Measurements from ENCODE around the gene CCDC88B.

Gene CCDC88B

DNA sequence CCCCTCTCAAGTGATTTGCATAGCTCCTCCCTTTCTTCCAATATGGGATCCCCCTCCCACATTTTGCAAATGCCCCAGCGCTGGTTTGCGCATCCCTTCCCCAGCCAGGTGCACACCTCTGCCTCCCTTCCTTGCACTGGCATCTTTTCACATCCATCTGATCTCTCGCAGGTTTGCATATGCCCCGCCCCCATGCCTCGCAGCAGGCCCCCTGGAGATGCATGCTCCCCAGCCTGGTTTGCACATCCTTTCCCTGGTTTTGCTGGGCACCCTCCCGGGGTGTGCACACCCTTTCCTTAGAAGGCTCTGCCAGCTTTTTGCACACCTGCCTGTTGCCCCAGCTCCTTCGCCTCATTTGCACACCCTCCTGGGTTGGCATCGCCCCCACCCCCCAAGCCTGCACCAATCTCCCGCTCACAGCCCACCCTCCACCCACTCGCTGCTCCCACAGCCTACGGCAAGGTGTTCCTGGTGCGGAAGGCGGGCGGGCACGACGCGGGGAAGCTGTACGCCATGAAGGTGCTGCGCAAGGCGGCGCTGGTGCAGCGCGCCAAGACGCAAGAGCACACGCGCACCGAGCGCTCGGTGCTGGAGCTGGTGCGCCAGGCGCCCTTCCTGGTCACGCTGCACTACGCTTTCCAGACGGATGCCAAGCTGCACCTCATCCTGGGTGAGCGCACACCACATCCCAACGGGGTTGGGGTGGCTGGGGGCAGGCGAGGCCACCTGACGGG is 19.9 kb downstream of the CCDC88B start:
- no peak for DNase-seq (ENCODE audit: low read depth)

DNA sequence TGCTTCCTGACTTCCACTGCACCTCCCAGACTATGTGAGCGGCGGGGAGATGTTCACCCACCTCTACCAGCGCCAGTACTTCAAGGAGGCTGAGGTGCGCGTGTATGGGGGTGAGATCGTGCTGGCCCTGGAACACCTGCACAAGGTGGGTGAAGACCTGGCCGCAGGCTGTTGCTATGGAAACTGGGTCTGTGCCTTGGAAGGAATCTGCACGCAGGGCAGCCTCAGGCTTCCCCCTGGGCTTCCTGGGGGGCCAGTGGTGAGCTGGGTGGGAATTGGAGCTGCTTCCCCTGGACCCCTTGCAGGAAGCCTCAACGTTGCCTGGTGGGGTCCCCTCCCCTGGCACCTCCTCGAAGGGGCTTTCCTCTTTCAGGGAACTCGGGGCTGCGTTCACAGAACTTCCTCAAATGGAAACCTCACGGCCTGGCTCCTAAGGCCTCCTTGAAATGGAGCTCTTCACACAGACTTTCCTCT is 20.5 kb downstream of the CCDC88B start:
- no peak for DNase-seq (ENCODE audit: low read depth)

DNA sequence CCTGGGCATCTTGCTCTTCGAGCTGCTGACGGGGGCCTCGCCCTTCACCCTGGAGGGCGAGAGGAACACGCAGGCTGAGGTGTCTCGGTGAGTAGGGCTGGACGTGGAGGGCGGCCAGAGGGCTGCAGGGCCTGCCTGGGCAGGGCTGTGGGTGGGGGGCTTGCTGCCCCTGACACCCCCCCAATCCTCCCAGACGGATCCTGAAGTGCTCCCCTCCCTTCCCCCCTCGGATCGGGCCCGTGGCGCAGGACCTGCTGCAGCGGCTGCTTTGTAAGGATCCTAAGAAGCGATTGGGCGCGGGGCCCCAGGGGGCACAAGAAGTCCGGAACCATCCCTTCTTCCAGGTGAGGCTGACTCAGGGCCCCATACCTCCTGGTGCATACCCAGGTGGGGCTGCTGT is 21.7 kb downstream of the CCDC88B start:
- no peak for DNase-seq (ENCODE audit: low read depth)

DNA sequence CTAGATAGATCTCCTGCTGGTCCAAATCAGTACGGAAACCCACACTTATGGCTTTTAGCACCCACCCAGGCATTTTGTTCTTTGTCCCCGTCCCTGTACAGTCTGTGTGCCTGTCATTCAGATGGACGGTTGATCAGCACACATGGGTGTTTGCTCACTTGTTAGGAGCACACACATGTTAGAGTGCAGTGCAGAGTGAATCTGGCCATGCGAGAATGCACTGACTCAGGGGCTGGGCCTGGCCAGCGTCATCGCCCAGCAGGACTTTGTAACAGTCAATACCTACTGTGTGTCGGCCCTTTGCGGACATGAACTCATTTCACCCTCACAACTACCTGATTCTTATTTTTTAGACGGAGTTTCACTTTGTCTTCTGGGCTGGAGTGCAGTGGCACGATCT is 22.3 kb downstream of the CCDC88B start:
- no peak for DNase-seq (ENCODE audit: low read depth)

DNA sequence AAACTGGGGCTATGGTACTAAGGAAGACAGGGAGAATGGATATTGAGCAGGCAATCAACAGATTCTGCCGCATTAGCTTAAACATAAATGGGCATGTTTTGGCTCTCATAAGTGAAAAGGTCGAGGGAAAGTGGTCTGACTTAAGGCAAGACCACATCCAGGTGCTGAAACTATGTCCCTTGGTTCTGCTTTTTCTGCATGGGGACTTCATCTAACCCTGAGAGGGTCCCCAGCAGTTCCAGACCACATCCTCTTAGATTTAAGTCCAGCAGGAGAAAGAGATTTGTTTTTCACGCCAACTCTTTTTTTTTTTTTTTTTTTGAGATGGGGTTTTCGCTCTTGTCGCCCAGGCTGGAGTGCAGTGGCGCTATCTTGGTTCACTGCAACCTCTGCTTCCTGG is 24.4 kb downstream of the CCDC88B start:
- DNase-seq (ENCODE audit: low read depth) = no peak

DNA sequence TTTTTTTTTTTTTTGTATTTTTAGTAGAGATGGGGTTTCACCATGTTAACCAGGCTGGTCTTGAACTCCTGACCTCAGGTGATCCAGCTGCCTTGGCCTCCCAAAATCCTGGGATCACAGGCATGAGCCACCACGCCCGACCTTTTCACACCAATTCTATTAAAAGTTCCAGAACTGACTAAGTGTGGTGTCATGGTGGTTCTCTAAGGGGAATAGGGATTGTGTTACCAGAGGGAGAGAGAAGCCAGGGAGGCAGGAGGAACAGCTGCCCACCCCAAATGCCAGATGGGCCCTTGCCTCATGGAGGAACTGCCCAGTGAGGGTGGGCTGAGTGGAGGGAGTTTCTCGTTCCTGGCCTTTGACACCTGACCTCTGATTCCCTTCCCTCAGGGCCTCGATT is 24.9 kb downstream of the CCDC88B start:
- no peak for DNase-seq (ENCODE audit: low read depth)

DNA sequence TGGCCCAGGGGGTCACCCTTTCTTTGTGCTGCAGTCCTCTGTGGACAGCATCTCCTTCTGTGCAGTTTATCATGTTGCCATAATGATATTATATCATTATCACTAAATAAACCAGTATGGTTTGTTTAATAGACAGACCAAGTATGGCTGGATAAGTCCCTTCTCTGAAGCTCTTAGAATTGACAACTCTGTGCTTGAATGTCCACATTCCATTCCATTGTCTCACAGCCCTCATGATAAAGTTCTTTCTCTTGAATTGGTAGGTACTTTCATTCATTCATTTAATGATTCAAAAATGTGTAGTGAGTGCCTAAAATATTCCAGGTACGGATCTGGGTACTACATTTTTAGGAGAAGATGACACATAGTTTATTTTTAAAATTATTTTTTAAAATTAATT is 26.7 kb downstream of the CCDC88B start:
- DNase-seq (ENCODE audit: low read depth) = no peak

DNA sequence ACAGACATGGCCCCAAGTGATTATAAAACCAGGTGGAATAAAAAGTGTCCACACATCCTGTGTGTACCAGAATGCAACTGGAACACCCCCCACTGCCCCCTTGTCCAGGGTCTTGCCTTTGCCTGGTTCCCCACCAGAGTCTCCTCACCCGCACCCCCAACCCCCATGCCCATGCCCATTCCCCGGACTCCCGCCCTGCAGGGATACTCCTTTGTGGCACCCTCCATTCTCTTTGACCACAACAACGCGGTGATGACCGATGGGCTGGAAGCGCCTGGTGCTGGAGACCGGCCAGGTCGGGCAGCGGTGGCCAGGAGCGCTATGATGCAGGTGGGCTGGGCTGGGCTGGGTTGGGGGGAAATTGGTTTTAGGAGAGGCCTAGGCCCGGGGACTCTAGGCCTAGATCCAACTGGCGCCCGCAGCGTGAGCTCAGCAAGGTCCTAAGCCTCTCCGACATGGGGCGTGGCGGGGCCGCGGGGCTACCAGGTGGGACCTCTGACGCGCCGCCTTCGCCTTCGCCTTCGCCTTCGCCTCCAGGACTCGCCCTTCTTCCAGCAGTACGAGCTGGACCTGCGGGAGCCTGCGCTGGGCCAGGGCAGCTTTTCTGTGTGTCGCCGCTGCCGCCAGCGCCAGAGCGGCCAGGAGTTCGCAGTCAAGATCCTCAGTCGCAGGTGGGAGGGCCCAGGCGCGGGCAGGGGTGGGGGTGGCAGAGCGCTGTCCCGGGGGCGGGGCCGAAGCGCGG is 28.1 kb downstream of the CCDC88B start:
- no peak for DNase-seq (ENCODE audit: low read depth)

DNA sequence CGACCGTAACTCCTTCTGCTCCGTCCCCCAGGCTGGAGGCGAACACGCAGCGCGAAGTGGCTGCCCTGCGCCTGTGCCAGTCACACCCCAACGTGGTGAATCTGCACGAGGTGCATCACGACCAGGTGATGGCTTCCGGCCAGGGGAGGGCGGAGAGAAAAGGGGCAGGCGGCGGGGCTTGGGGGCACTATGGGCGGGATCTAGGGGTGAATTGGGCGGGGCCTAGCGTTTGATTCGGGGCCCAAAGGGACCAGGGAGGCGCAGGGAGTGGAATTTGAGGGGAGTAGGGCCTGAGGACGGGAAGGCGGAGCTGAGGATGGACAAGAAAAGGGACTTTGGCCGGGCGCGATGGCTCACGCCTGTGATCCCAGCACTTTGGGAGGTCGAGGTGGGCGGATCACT is 28.7 kb downstream of the CCDC88B start:
- no peak for DNase-seq (ENCODE audit: low read depth)

DNA sequence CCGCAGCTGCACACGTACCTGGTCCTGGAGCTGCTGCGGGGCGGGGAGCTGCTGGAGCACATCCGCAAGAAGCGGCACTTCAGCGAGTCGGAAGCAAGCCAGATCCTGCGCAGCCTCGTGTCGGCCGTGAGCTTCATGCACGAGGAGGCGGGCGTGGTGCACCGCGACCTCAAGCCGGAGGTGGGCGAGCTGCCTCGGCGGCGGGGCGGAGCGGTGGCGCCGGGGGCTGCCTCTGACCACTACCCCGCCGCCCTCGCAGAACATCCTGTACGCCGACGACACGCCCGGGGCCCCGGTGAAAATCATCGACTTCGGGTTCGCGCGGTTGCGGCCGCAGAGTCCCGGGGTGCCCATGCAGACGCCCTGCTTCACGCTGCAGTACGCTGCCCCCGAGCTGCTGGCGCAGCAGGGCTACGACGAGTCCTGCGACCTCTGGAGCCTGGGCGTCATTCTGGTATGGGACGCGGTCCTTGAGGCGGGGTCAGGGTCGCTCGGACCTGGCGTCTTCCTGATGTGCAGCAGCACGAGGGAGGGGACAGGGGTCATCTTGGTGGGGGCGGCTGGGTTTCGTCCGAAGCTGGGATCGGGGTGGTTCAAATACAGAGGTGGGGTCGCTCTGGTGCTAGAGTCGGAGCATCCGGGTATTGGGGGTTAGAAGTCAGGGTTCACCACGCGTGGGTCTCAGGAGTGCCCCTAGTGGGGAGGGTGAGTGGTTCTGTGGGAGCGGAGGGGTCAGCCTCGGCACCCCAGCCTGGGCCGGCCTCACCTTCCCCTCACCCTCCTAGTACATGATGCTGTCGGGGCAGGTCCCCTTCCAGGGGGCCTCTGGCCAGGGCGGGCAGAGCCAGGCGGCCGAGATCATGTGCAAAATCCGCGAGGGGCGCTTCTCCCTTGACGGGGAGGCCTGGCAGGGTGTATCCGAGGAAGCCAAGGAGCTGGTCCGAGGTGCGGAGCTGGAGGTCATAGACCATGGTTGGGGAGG is 29.7 kb downstream of the CCDC88B start:
- no peak for DNase-seq (ENCODE audit: low read depth)

DNA sequence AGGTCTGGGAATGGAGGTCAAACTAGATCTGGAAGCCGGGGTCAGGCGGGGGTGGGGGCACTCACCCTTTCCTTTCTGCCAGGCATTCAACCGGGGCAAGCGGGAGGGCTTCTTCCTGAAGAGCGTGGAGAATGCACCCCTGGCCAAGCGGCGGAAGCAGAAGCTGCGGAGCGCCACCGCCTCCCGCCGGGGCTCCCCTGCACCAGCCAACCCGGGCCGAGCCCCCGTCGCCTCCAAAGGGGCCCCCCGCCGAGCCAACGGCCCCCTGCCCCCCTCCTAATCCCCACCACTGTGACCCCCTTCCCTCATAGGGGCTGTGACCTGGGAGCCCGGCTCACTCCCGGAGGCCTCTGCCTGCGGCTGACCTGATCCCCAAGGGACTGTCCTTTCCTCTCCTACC is 31.2 kb downstream of the CCDC88B start:
- DNase-seq (ENCODE audit: low read depth) = no peak

DNA sequence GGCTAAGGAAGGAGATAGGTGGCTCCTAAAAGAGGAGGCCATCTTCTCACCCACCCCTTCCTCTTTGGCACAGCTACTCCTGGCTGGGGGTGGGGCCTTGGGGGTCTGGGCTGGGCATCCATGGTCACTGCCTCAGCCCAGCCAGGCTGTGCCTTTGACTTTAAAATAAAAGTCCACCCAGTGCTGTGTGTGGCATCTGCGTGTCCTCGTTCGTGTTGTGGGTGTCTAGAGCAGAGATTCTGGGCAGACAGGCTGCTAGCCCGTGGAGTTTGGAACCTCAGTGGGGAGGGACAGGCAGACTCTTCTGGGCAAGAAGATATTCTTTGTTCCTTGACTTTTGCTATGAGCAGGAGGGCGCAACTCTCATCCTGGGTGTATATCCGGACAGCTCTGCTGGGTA is 32.0 kb downstream of the CCDC88B start:
- no peak for DNase-seq (ENCODE audit: low read depth)

DNA sequence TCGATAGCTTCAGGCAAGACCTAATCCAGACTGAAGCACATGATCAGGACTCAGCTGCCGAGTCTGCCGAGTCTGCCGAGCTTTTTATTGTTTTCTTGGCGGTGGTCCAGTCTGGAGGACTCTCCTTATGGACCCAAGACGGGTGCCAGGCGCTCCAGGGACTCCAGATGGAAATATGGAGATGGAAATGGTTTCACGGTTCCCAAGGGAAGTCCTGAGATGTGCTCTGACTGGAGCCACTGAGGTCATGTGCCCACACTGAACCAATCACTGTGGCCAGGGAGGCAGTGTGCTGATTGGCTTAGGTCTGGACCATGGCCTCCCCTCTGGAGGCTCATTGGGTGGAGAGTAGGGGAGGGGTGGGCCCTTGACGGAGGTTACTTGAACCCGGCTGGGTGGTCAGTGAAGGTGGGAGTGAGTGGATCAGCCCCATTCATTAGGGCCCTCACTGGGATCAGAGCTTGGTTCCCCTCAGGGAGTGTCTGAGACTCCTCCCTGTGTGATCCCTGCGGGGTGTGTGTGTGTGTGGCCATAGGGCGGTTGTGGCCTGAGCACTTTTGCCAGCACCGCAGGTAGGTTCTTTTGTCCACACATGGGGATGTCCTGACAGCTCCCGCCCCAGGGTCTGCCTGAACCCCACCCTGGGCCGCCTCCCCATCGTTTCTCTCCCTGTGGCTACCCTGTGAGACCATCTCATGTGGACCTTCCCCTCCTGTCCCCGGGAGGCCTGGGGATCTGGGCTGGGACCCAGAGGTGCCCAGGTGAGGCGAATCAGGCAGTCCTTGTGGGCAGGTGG is 33.0 kb downstream of the CCDC88B start:
- peak; percentile 72 for DNase-seq (ENCODE audit: low read depth)

DNA sequence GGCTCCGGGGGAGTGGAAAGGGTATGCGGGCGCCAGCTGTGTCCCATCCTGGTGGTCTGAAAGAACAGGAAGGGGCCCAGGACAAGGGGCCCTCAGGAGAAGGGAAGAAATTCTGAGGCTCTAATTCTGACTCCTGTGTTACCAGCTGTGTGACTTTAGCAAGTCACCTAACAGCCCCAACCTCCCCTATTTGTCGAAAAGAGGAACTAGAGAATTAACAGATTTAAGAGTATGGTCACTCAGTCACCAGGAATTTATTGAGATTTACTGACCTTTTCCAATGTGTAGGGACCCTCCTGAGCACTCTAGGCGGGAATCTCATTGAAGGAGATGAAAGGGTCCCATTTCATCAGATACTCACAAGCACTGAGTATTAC is 33.6 kb downstream of the CCDC88B start:
- no peak for DNase-seq (ENCODE audit: low read depth)

DNA sequence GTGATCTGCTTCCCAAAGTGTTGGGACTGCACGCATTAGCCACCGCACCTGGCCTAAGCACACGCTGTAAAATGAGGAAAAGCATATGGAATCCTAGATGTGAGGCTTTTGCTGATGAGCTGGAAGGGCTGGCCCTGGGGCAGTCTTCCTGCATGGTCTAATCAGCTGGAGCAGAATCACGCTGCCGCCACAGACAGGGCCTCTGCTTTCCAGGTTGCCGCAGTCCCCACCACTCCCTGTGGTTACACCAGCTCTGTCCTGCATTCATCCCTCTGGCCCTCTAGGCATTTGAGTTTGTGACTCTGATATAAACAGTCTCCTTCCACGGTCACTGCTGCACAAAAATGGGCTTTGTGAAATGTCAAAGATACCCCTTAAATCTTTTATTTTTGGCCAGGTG is 36.1 kb downstream of the CCDC88B start:
- DNase-seq (ENCODE audit: low read depth) = no peak

DNA sequence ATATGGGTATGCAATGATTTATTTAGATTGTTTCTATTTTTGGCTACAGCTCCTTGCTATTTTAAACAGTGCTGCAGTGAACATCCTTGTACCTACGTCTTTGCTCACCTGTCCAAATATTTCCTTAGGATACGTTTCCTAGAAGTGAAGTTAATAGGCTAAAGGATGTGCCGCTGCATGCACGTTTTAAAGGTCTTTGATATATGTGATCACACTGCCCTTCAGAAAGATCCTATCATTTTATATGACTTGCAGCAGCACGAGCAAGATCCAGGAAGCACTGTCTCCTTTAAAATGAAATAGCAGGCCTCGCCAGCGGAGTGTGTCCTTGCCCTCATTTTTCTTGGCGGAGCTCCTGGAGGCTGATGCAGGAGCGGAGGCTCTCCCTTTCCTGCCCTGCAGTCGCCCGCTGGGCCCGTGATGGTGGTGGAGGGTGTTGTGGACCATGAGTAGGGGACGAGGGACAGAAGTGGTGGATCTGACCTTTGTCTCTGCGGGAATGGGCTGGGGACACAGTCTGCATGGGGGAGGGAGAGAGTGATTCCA is 38.4 kb downstream of the CCDC88B start:
- DNase-seq (ENCODE audit: low read depth) = no peak

DNA sequence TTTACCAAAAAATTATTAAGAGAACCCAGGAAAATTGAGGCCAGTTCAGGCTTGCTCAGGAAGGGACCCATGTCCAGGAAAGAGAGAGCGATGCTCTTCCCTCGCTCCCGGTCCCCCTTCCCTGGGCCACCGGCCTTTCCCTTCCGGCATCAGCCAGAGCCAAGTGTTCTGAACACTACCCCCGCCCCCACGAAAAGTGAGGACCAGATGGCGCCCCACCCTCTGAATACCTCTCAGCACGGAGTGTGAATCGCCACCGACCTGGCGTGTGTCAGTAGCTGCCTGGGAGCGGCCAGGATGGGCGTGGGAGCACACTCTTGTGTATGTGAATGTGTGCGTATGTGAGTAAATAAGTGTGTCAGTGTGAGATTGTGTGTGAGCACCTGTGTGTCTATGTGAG is 39.2 kb downstream of the CCDC88B start:
- DNase-seq (ENCODE audit: low read depth) = no peak

DNA sequence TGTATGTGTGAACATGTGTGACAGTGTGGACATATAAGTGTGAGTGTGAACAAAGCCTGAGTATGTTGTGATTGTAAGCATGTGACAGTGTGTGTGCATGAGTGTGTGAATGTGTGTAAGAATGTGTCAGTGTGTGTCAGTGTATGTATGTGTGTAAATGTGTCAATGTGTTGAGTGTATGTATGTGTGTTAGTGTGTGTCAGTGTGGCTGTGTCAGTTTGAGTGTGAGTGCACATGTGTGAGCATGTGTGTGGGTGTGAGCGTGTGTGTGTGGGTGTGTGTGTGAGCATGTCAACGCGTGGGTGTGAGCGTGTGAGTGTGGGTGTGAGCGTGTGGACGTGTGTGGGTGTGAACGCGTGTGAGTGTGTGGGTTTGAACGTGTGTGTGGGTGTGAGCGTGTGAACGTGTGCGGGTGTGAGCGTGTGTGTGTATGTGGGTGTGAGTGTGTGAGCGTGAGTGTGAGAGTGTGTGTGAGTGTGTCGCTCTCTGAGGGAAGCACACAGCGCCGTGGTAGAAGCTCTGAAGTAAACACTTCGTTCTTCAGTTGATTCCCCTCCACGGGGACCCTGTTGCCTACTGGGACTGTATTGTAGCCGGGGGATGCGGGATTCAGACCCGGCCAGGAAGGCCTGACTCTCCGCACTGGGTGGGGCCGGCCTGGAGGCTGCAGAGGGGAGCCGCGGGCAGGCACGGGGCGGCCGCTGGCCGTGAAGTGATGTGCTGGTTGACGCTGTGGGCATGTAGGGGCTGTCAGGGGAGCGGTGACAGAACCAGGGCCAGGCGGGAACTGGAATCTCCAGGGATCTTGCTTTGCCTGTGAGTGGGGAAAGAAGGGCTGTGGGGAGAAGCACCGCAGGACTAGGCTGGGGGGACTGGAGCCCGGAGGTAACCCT is 40.1 kb downstream of the CCDC88B start:
- DNase-seq (ENCODE audit: low read depth) = no peak

DNA sequence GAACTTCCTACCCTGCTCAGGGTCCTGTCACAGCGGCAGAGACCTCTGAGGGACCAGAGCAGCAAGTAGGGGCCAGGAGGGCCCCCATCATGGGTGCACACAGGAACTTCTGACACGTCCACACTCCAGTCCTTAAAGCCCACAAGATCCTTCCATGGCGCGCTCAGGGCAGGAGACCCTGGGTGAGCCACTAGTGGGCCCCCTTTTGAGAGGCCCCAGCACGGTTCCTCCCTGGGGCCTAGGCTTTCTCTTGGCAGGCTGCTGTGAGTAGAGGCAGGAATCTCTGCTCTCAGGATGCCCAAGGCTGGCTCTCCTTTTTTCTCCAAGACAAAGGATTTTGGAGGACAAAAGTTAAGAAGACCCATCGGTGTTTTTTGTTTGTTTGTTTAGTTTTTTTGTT is 41.3 kb downstream of the CCDC88B start:
- DNase-seq (ENCODE audit: low read depth) = no peak

DNA sequence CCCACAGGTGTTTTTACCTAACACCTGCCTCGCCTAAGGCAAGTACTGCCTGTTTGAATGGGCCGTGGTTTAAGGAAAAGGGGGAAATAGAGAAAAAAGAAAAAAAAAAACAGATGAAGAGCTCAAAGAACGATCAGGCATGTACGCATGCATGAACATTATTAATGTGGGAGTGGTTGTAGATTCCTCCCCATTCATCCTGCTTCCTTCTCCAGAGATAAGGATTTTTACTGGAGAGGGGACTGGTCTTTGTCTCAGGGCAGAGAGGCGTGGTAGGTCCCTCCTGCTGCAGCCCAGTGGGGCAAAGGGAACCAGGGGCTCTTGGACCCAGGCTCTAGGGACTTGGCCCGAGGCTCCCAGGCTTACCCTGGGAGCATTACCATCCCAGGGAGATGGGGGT is 42.0 kb downstream of the CCDC88B start:
- no peak for DNase-seq (ENCODE audit: low read depth)
